Neural cell (in vitro differentiated cells): ENCODE measurements around the gene RYR2. TPM values are rescaled to one million over a fixed set of nuclear protein-coding genes. Genes with fewer than 3 reads are reported as not detected.
A peak's percentile ranks its signal among the peaks of the same experiment; 100 is the strongest.

Experiments
- H2AFZ ChIP-seq: fragments of 200-600, 300-800 bp; sonication (generic), shearing (Covaris generic); 2 replicates; pipeline ENCODE4 v1.6.0; 2014; ENCODE audit warnings: low read depth, mild to moderate bottlenecking, antibody characterized with exemption, low read length, moderate library complexity
- H3F3A ChIP-seq: fragments of 200-600 bp; shearing (Covaris generic); 2 replicates; pipeline ENCODE4 v1.6.1; 2016; ENCODE audit warnings: mild to moderate bottlenecking, moderate library complexity, mixed read lengths, antibody characterized with exemption, low read length; ENCODE audit not compliant: insufficient read depth, poor library complexity, severe bottlenecking
- H3K27ac ChIP-seq: fragments of 200-600, 300-800 bp; sonication (generic), shearing (Covaris generic); 2 replicates; pipeline ENCODE4 v1.5.1; 2014; ENCODE audit warnings: mild to moderate bottlenecking, low read length, moderate library complexity
- H3K27me3 ChIP-seq: fragments of 300-800, 200-600 bp; sonication (generic), shearing (Covaris generic); 2 replicates; pipeline ENCODE4 v1.6.0; 2014; ENCODE audit warnings: mild to moderate bottlenecking, low read depth, low read length, moderate library complexity; ENCODE audit not compliant: insufficient read depth
- H3K36me3 ChIP-seq: fragments of 300-800, 200-600 bp; sonication (generic), shearing (Covaris generic); 2 replicates; pipeline ENCODE4 v1.5.1; 2014; ENCODE audit warnings: mild to moderate bottlenecking, antibody characterized with exemption, low read length, moderate library complexity; ENCODE audit not compliant: insufficient read depth
- H3K4me2 ChIP-seq: fragments of 300-800, 200-600 bp; sonication (generic), shearing (Covaris generic); 2 replicates; pipeline ENCODE4 v1.6.0; 2014; ENCODE audit warnings: mild to moderate bottlenecking, low read length
- H3K4me3 ChIP-seq: fragments of 300-800, 200-600 bp; sonication (generic), shearing (Covaris generic); 2 replicates; pipeline ENCODE4 v1.5.1; 2014; ENCODE audit warnings: mild to moderate bottlenecking, low read length, moderate library complexity
- H3K79me2 ChIP-seq: fragments of 200-600 bp; shearing (Covaris generic); replicated peaks from 2 replicates; pipeline ENCODE4 v1.6.0; 2014; ENCODE audit warnings: mild to moderate bottlenecking, low read length, moderate library complexity; ENCODE audit not compliant: insufficient read depth
- H3K9ac ChIP-seq: fragments of 300-800, 200-600 bp; sonication (generic), shearing (Covaris generic); 2 replicates; pipeline ENCODE4 v1.6.1; 2016; ENCODE audit warnings: mild to moderate bottlenecking, low read length, mixed read lengths
- H3K9me2 ChIP-seq: fragments of 200-600 bp; shearing (Covaris generic); 2 replicates; pipeline ENCODE4 v1.6.1; 2016; ENCODE audit warnings: mild to moderate bottlenecking, low read length, mixed read lengths; ENCODE audit not compliant: insufficient read depth
- H3K9me3 ChIP-seq: fragments of 200-600, 300-800 bp; sonication (generic), shearing (Covaris generic); 2 replicates; pipeline ENCODE4 v1.6.1; 2016; ENCODE audit warnings: mild to moderate bottlenecking, mixed run types, low read length, moderate library complexity, mixed read lengths
- H4K20me1 ChIP-seq: fragments of 200-600 bp; shearing (Covaris generic); 2 replicates; pipeline ENCODE4 v1.6.1; 2016; ENCODE audit warnings: mild to moderate bottlenecking, mixed run types; ENCODE audit not compliant: insufficient read depth
- CTCF ChIP-seq: fragments of 450-650 bp; IDR thresholded peaks from 2 replicates; pipeline ENCODE4 v1.5.1; 2014; ENCODE audit warnings: antibody characterized with exemption, mild to moderate bottlenecking, moderate library complexity; ENCODE audit not compliant: poor library complexity, severe bottlenecking
- EP300 ChIP-seq: fragments of 450-650 bp; conservative IDR thresholded peaks from 2 replicates; pipeline ENCODE4 v1.6.1; 2014; ENCODE audit warnings: antibody characterized with exemption, mild to moderate bottlenecking, moderate library complexity; ENCODE audit not compliant: poor library complexity, severe bottlenecking
- EZH2 ChIP-seq: fragments of 200-600, 300-800 bp; shearing (Covaris generic), sonication (generic); IDR thresholded peaks from 2 replicates; pipeline ENCODE4 v1.6.1; 2014; ENCODE audit warnings: antibody characterized with exemption, low read length, borderline replicate concordance, mild to moderate bottlenecking; ENCODE audit not compliant: insufficient read depth, poor library complexity, severe bottlenecking
- MXI1 ChIP-seq: fragments of 450-650 bp; conservative IDR thresholded peaks from 2 replicates; pipeline ENCODE4 v1.6.1; 2014; ENCODE audit warnings: antibody characterized with exemption, mild to moderate bottlenecking; ENCODE audit not compliant: poor library complexity, severe bottlenecking
- POLR2AphosphoS5 ChIP-seq: IDR thresholded peaks from 2 replicates; pipeline ENCODE4 v1.6.1; 2012
- RAD21 ChIP-seq: fragments of 450-650 bp; conservative IDR thresholded peaks from 2 replicates; pipeline ENCODE4 v1.6.1; 2014; ENCODE audit warnings: antibody characterized with exemption, mild to moderate bottlenecking, moderate library complexity
- SMC3 ChIP-seq: fragments of 450-650 bp; conservative IDR thresholded peaks from 2 replicates; pipeline ENCODE4 v1.6.1; 2014; ENCODE audit warnings: antibody characterized with exemption, mild to moderate bottlenecking, moderate library complexity; ENCODE audit not compliant: poor library complexity
- TAF1 ChIP-seq: IDR thresholded peaks from 2 replicates; pipeline ENCODE4 v1.6.1; 2012; ENCODE audit warnings: low read depth
- polyA plus RNA-seq: library from polyadenylated mRNA; depleted of rRNA; stranded (reverse); fragments of >200 nt; gene quantifications from 2 replicates; pipeline ENCODE4 v1.2.3, GENCODE V29; 2014
- TF ChIP-seq, protein P1 (sequence below): IDR thresholded peaks from 2 replicates; pipeline ENCODE4 v1.6.1; 2012; ENCODE audit warnings: borderline replicate concordance

RYR2 gene
- polyA plus RNA-seq, 1 donor from 2014 or later: 3.8 TPM

DNA sequence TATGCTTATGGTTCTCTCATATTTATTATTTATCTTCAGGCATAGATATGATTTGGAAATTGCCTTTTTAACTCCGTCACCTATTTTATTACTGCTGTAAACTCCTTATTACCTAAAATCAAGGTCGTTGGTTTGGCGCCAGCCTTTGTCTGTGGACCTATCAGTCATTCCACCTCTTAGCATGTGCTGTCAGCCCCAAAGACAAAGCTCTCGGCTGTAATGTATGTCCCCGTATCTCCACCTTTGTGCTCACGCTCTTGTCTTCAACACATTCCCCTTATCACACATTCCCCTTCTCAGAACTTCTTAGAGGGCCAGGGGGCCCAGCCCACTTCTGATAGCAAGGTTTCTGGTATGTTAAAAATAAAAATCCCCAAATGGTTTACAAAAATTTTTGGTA is 342.2 kb downstream of the RYR2 start:
- Histone ChIP-seq H4K20me1 (no peaks in the 10 kb centered on the region), H3K4me2 (no peak overlapping the region), H3K4me3 (no peak overlapping the region), H2AFZ (no peak overlapping the region), H3K79me2 (no peaks in the 10 kb centered on the region), H3K9me2 (no peaks in the 10 kb centered on the region), H3F3A (no peaks in the 10 kb centered on the region), H3K27me3 (no peaks in the 10 kb centered on the region), H3K9ac (no peak overlapping the region), H3K27ac (no peak overlapping the region), H3K9me3 (peaks cover 4% of the 10 kb centered on the region), H3K36me3 (no peaks in the 10 kb centered on the region)
- TF ChIP-seq MXI1 (no peak), SMC3 (no peak), CTCF (no peak), TAF1 (no peak), POLR2AphosphoS5 (no peak), EP300 (no peak), EZH2 (no peak), RAD21 (no peak)
- TF ChIP-seq, protein P1, sequence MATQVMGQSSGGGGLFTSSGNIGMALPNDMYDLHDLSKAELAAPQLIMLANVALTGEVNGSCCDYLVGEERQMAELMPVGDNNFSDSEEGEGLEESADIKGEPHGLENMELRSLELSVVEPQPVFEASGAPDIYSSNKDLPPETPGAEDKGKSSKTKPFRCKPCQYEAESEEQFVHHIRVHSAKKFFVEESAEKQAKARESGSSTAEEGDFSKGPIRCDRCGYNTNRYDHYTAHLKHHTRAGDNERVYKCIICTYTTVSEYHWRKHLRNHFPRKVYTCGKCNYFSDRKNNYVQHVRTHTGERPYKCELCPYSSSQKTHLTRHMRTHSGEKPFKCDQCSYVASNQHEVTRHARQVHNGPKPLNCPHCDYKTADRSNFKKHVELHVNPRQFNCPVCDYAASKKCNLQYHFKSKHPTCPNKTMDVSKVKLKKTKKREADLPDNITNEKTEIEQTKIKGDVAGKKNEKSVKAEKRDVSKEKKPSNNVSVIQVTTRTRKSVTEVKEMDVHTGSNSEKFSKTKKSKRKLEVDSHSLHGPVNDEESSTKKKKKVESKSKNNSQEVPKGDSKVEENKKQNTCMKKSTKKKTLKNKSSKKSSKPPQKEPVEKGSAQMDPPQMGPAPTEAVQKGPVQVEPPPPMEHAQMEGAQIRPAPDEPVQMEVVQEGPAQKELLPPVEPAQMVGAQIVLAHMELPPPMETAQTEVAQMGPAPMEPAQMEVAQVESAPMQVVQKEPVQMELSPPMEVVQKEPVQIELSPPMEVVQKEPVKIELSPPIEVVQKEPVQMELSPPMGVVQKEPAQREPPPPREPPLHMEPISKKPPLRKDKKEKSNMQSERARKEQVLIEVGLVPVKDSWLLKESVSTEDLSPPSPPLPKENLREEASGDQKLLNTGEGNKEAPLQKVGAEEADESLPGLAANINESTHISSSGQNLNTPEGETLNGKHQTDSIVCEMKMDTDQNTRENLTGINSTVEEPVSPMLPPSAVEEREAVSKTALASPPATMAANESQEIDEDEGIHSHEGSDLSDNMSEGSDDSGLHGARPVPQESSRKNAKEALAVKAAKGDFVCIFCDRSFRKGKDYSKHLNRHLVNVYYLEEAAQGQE: no peak

DNA sequence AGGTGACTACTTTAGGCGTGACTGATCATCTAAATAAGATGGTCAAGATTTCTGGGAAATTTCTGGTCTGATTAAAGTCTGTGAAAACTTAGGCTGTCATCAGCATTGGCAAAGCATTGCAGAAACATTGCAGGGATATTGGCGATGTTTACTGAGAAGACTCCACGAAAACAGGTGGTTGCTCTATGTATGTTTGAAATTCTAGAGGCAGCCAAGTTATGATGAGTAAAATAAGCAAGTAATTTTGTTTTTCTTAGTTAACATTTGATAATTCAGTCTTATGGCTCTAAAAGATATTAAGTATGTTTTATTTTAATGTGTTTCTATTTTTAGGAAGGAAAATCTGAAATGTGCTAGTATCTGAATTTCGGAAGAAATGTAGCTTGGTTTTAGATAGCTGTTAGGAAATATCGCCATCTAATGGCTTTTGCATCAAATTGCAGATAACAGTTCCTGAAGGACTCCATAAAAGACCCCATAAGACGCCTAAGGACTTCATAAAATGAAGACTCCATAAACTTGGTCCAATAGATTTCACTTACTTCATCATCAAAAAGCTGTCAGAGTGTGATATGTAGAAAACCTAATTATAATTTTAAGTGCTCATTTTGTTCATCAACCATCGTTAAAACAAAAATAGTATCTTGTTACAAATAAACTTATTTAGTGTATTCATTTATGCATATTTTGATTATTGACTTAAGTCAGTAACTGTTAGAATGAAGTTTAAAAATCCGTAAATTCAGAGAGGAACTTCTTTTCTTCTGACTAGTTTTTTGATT is 344.6 kb downstream of the RYR2 start:
- no peaks in the 10 kb centered on the region for H3K36me3 ChIP-seq
- H4K20me1 ChIP-seq: no peaks in the 10 kb centered on the region
- no peak overlapping the region for H3K4me3 ChIP-seq
- no peak overlapping the region for H3K9ac ChIP-seq
- TF ChIP-seq TAF1: no peak
- peak; percentile 81 for TF ChIP-seq RAD21
- no peak for TF ChIP-seq EP300
- no peak for TF ChIP-seq POLR2AphosphoS5
- TF ChIP-seq MXI1: no peak
- peak; percentile 76 for TF ChIP-seq SMC3
- TF ChIP-seq CTCF: peak; percentile 75
- H3K27me3 ChIP-seq: no peaks in the 10 kb centered on the region
- H3K9me3 ChIP-seq: peaks cover 4% of the 10 kb centered on the region
- no peaks in the 10 kb centered on the region for H3F3A ChIP-seq
- no peak overlapping the region for H2AFZ ChIP-seq
- no peak overlapping the region for H3K27ac ChIP-seq
- no peak overlapping the region for H3K4me2 ChIP-seq
- no peaks in the 10 kb centered on the region for H3K9me2 ChIP-seq
- no peaks in the 10 kb centered on the region for H3K79me2 ChIP-seq
